Activated CD4-positive, alpha-beta T cell treated with anti-CD3 and anti-CD28 coated beads, Interleukin-10, Interleukin-2, amounts not matched to agents 100 ng/mL and 50 ng/mL, durations not matched to agents 16 hours and 8 hours (primary cell): ENCODE measurements around the gene TEAD3.
"Not testable (repeated sequence)": the region's sequence is repeated elsewhere in the genome, so short reads cannot be mapped to it uniquely, and the experiment has no call there.

Experiments
- DNase-seq: peaks from one replicate; pipeline ENCODE4 v3.0.0-alpha.2; 2020

TEAD3 gene

GRCh38 chr6:35496841-35497570, at the start of gene TEAD3:
TEAD3 (minus strand) TSS chr6:35497079.
- peak; percentile 30 for DNase-seq

- no peak for DNase-seq
Measured at GRCh38 chr6:35544769-35545361, 48.0 kb upstream of the TEAD3 start.

GRCh38 chr6:35543459-35544193, 46.7 kb upstream of the TEAD3 start:
- DNase-seq = no peak

GRCh38 chr6:35541836-35542235, 45.0 kb upstream of the TEAD3 start:
- DNase-seq = no peak

- no peak for DNase-seq
Measured at GRCh38 chr6:35539223-35539622, 42.3 kb upstream of the TEAD3 start.

GRCh38 chr6:35535847-35536246, 39.0 kb upstream of the TEAD3 start:
- DNase-seq = not testable (repeated sequence)

GRCh38 chr6:35534407-35535170, 37.7 kb upstream of the TEAD3 start:
- DNase-seq = no peak

- DNase-seq = no peak
Measured at GRCh38 chr6:35533981-35534380, 37.1 kb upstream of the TEAD3 start.

GRCh38 chr6:35532126-35532525, 35.2 kb upstream of the TEAD3 start:
- no peak for DNase-seq

- DNase-seq = no peak
Measured at GRCh38 chr6:35524380-35525020, 27.6 kb upstream of the TEAD3 start.

GRCh38 chr6:35522660-35523658, 26.1 kb upstream of the TEAD3 start:
- peak; percentile 77 for DNase-seq

- no peak for DNase-seq
Measured at GRCh38 chr6:35522151-35522550, 25.3 kb upstream of the TEAD3 start.

GRCh38 chr6:35521235-35521634, 24.4 kb upstream of the TEAD3 start:
- no peak for DNase-seq

- no peak for DNase-seq
Measured at GRCh38 chr6:35519313-35520015, 22.6 kb upstream of the TEAD3 start.

- DNase-seq = no peak
Measured at GRCh38 chr6:35518566-35519312, 21.9 kb upstream of the TEAD3 start.

GRCh38 chr6:35517978-35518377, 21.1 kb upstream of the TEAD3 start:
- not testable (repeated sequence) for DNase-seq

- DNase-seq = no peak
Measured at GRCh38 chr6:35516712-35517111, 19.8 kb upstream of the TEAD3 start.

GRCh38 chr6:35515939-35516338, 19.1 kb upstream of the TEAD3 start:
- not testable (repeated sequence) for DNase-seq

- no peak for DNase-seq
Measured at GRCh38 chr6:35514587-35514986, 17.7 kb upstream of the TEAD3 start.

GRCh38 chr6:35512740-35513139, 15.9 kb upstream of the TEAD3 start, which contains the start of gene TULP1:
TULP1 (minus strand) TSS chr6:35512896; CDS start chr6:35512858, 38 bp downstream.
- no peak for DNase-seq
